Cardiac muscle cell (in vitro differentiated cells and primary cell): Measurements from ENCODE around the gene JTB. TPM values are rescaled to one million over a fixed set of nuclear protein-coding genes. Genes with fewer than 3 reads are reported as not detected.
"Not testable (repeated sequence)": the region's sequence is repeated elsewhere in the genome, so short reads cannot be mapped to it uniquely, and the experiment has no call there.

ENCODE experiments used
- DNase-seq, 2 donors: peaks; one replicate each; pipeline versions ENCODE4 v3.0.0 to v3.0.0-alpha.2; 2010 to 2017; ENCODE audit warnings: low read depth in 1 of 2, low spot score in 1 of 2
- H3K27ac ChIP-seq: fragments of 200-600 bp; sonication (generic); 2 replicates; pipeline ENCODE4 v1.5.1; 2016
- H3K27me3 ChIP-seq: fragments of 200-600 bp; sonication (generic); 2 replicates; pipeline ENCODE4 v1.6.0; 2016; ENCODE audit warnings: control low read depth
- H3K36me3 ChIP-seq: fragments of 200-600 bp; sonication (generic); 2 replicates; pipeline ENCODE4 v1.5.1; 2016; ENCODE audit warnings: control low read depth
- H3K4me1 ChIP-seq: fragments of 200-600 bp; sonication (generic); 2 replicates; pipeline ENCODE4 v1.8.1; 2017; ENCODE audit warnings: low read depth, mild to moderate bottlenecking, mixed run types
- H3K4me3 ChIP-seq: fragments of 200-600 bp; sonication (generic); 2 replicates; pipeline ENCODE4 v1.5.1; 2016; ENCODE audit warnings: mild to moderate bottlenecking
- H3K9me3 ChIP-seq: fragments of 200-600 bp; sonication (generic); 2 replicates; pipeline ENCODE4 v1.5.1; 2017; ENCODE audit warnings: low read depth, mild to moderate bottlenecking, control low read depth
- CTCF ChIP-seq: IDR thresholded peaks from 2 replicates; pipeline ENCODE4 v1.5.1; 2012; ENCODE audit warnings: low read depth, mild to moderate bottlenecking, low read length
- polyA plus RNA-seq: library from polyadenylated mRNA; unstranded; fragments of >200 nt; fragmentation: Nextera tagmentation; extraction: Ambion mirVana; gene quantifications from 2 replicates; pipeline ENCODE4 v1.2.1, GENCODE V29; 2016
- total RNA-seq: library from RNA; depleted of rRNA; stranded (reverse); fragments of >200 nt; gene quantifications from 2 replicates; pipeline ENCODE4 v1.2.3, GENCODE V29; 2016

The JTB gene
- total RNA-seq (161 and 315 TPM in 2 replicates), polyA plus RNA-seq (137 and 169 TPM in 2 replicates)

DNA sequence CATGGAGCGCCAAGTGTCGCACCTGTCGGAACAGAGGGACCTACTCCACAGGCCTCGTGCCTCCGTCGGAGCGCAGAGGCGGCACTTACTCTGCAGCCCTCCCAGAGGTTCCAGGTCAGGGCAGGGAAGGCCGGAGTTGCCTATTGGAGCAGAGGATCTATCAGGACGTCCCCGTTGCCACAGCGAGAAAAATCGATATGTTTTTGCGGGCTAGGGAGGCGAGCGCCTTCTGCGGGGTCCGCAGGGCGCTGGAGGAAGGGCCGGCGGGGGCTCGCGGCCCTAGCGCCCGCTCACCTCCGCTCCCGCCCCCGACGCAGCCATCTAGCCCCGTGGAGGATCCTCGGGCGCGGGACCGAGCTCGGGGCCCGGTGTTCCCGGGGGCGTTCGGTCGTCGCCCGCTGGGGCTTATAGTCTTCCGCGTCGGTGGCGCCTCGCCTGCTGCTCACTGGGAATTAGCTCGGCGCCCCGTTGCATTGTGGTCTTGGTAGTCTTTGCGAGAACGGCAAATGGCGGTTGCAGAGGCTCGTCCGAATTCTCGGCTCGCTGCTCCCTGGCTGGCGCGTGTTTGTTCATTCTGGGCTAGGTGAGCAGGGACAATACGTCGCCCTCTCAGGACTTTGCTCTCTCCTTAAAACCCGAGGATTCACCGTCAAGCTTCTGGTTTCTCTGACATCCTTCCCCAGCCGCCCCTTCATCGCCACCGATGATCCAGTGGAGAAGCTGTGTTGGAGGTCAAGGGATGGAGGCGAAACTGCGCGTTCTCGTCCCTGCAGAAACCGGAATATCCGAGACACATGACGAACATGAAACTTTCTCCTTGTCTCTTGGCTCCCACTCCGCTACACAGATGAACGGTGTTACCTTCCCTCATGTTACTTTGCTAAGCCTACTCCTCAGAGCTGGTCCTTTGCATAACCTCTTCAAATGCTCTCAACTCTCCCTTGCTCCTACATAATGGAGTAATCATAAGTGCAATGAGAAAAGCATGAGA is at the start of gene JTB:
JTB (minus strand) TSS at position 425 of the 991 bp plus-strand sequence; CDS start at position 3, 422 bp downstream.
- H3K27ac ChIP-seq: peak within 1 kb of the TSS; percentile 85

DNA sequence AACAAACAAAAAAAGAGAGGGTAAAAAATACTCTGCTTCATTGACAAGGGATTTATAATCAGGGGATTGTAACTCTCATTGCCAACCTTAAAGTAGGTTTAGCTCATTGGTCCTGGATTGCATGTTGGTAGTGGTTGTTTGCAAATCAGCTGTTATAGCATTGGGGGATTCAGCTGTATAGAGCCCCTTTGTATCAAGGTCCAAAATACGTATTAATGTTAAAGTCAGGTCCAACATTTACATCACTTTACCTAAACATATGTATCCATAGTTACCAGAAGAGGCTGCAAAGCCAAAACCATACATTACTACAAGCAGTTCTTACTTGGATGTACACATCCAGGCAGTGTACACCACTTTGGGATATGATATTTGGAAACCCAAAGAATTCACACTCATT is 42.5 kb upstream of the JTB start:
- no peak overlapping the region for H3K4me3 ChIP-seq
- no peak for DNase-seq
- H3K27ac ChIP-seq: no peak overlapping the region
- no peaks in the 10 kb centered on the region for H3K9me3 ChIP-seq
- no peaks in the 10 kb centered on the region for H3K4me1 ChIP-seq
- H3K27me3 ChIP-seq: no peaks in the 10 kb centered on the region
- no peak for TF ChIP-seq CTCF
- no peaks in the 10 kb centered on the region for H3K36me3 ChIP-seq

More for the DNA sequence above, at the start of gene JTB:
- peaks cover 8% of the 10 kb centered on the region for H3K4me1 ChIP-seq
- H3K4me3 ChIP-seq: peak within 1 kb of the TSS; percentile 71
- no peak for TF ChIP-seq CTCF
- peak; percentile 85 to 92 for DNase-seq
- H3K27me3 ChIP-seq: no peaks in the 10 kb centered on the region
- peaks cover 19% of the 10 kb centered on the region for H3K36me3 ChIP-seq
- H3K9me3 ChIP-seq: no peaks in the 10 kb centered on the region

GRCh38 chr1:154019269-154019668 is 41.8 kb upstream of the JTB start:
- H3K27me3 ChIP-seq: no peaks in the 10 kb centered on the region
- no peak overlapping the region for H3K27ac ChIP-seq
- H3K4me3 ChIP-seq: no peak overlapping the region
- no peaks in the 10 kb centered on the region for H3K4me1 ChIP-seq
- H3K9me3 ChIP-seq: no peaks in the 10 kb centered on the region
- no peak for DNase-seq
- no peaks in the 10 kb centered on the region for H3K36me3 ChIP-seq
- no peak for TF ChIP-seq CTCF

- H3K4me1 ChIP-seq: no peaks in the 10 kb centered on the region
- peak in 1 of 2 donors; percentile 44 for DNase-seq
- H3K36me3 ChIP-seq: no peaks in the 10 kb centered on the region
- no peaks in the 10 kb centered on the region for H3K27me3 ChIP-seq
- H3K27ac ChIP-seq: no peak overlapping the region
- H3K9me3 ChIP-seq: no peaks in the 10 kb centered on the region
- no peak for TF ChIP-seq CTCF
- no peak overlapping the region for H3K4me3 ChIP-seq
These were observed 36.9 kb upstream of the JTB start for GRCh38 chr1:154014154-154014907.

- not testable (repeated sequence) for H3K27ac ChIP-seq, H3K4me3 ChIP-seq
These were observed 35.1 kb upstream of the JTB start for GRCh38 chr1:154012543-154012942.

DNA sequence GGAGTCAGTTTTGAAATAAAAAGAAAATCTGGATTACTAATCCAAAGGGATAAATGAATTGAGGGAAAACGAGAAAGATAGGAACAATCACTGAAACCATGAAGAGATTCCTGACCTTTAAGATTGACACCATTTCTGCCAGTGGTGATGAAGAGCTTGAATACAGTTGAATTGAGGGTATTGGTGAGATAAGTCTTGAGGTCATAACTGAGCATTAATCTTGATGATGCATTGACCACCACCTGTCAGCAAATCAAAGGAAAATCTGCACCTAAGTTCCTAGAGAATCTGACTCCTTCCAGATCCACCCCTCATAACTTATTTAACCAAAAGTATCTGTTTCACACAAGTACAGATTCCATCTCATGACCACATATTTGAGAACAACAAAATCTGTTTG is 34.7 kb upstream of the JTB start:
- Histone ChIP-seq H3K4me1 (no peaks in the 10 kb centered on the region), H3K27me3 (no peaks in the 10 kb centered on the region), H3K4me3 (no peak overlapping the region), H3K9me3 (no peaks in the 10 kb centered on the region), H3K27ac (no peak overlapping the region), H3K36me3 (no peaks in the 10 kb centered on the region)
- TF ChIP-seq CTCF: no peak
- DNase-seq: no peak

More at GRCh38 chr1:154012543-154012942, 35.1 kb upstream of the JTB start:
- H3K27me3 ChIP-seq, H3K4me1 ChIP-seq, DNase-seq, H3K36me3 ChIP-seq, H3K9me3 ChIP-seq: not testable (repeated sequence)
